GM12878 (cell line): ENCODE measurements around the gene A1BG. TPM values are rescaled to one million over a fixed set of nuclear protein-coding genes. Genes with fewer than 3 reads are reported as not detected.

Experiments used
- ATAC-seq: fragments of 200-7000 bp; cut with Tn5 transposase; 3 replicates; pipeline ENCODE4 v1.9.1; 2020; ENCODE audit warnings: mild to moderate bottlenecking, moderate library complexity
- BruUV-seq: library from RNA; stranded (reverse); fragments of 400-500 nt; replicated peaks from 2 replicates; lab custom pipeline; 2021; lab: Mats Ljungman, UMichigan
- CTCF ChIA-PET: fragments of 300-600 bp; sonication (Branson Sonifier 250); formaldehyde crosslinking; extraction: SDS; loops from one replicate; lab custom pipeline; 2021; ENCODE audit warnings: inconsistent platforms; lab: Yijun Ruan, JAX
- POLR2A ChIA-PET: fragments of 350-600 bp; formaldehyde crosslinking; extraction: SDS; loops from one replicate; lab custom pipeline; 2021; ENCODE audit warnings: inconsistent platforms; lab: Charles Lee
- RAD21 ChIA-PET: fragments of 300-600 bp; sonication (Branson Sonifier 250); formaldehyde crosslinking; loops from one replicate; lab custom pipeline; 2023; ENCODE audit warnings: antibody characterized with exemption; ENCODE audit not compliant: unreplicated experiment; lab: Charles Lee
- SMC1A ChIA-PET: fragments of 300-600 bp; sonication (Branson Sonifier 250); formaldehyde crosslinking; loops from one replicate; lab custom pipeline; 2023; ENCODE audit not compliant: unreplicated experiment, uncharacterized antibody; lab: Charles Lee
- DNase-seq: peaks from one replicate; pipeline ENCODE4 v3.0.0-alpha.2; 2011; ENCODE audit warnings: low read depth, low spot score
- FAIRE-seq: peaks from 3 replicates; lab custom pipeline; 2011; peaks lifted over from hg19 to GRCh38; lab: Jason Lieb, UNC
- H2AFZ ChIP-seq: 2 replicates; pipeline ENCODE4 v1.6.0; 2011; ENCODE audit warnings: low read depth, low read length, control low read depth; ENCODE audit not compliant: control insufficient read depth
- H3K27ac ChIP-seq: 2 replicates; pipeline ENCODE4 v1.5.1; 2011; ENCODE audit warnings: control low read depth; ENCODE audit not compliant: control insufficient read depth, insufficient read depth
- H3K27me3 ChIP-seq, 2 experiments: replicated peaks in 1 of 2; 2 replicates each; pipeline versions ENCODE4 v1.6.0 to v1.6.1; 2011; ENCODE audit warnings: low read length in 1 of 2; ENCODE audit not compliant: control insufficient read depth in 2 of 2, insufficient read depth in 2 of 2
- H3K36me3 ChIP-seq, 2 experiments: 2 replicates each; pipeline ENCODE4 v1.5.1; 2011; ENCODE audit warnings: low read length in 1 of 2; ENCODE audit not compliant: control insufficient read depth in 2 of 2, insufficient read depth in 2 of 2
- H3K4me1 ChIP-seq: 2 replicates; pipeline ENCODE4 v1.6.1; 2011; ENCODE audit warnings: mild to moderate bottlenecking, low read length, moderate library complexity, mixed read lengths; ENCODE audit not compliant: control insufficient read depth, insufficient read depth
- H3K4me2 ChIP-seq: 2 replicates; pipeline ENCODE4 v1.6.0; 2011; ENCODE audit warnings: control low read depth; ENCODE audit not compliant: control insufficient read depth, insufficient read depth
- H3K4me3 ChIP-seq: fragments of 200-600 bp; sonication (generic); 2 replicates; pipeline ENCODE4 v1.5.1; 2016
- H3K79me2 ChIP-seq: 2 replicates; pipeline ENCODE4 v1.6.0; 2011; ENCODE audit warnings: low read length; ENCODE audit not compliant: control insufficient read depth, insufficient read depth
- H3K9ac ChIP-seq: 2 replicates; pipeline ENCODE4 v1.8.0; 2011; ENCODE audit warnings: low read length, control low read depth, mixed read lengths; ENCODE audit not compliant: control insufficient read depth, insufficient read depth
- H3K9me3 ChIP-seq: replicated peaks from 3 replicates; pipeline ENCODE4 v1.5.1; 2011; ENCODE audit warnings: mild to moderate bottlenecking, low read length; ENCODE audit not compliant: control insufficient read depth, insufficient read depth
- H4K20me1 ChIP-seq: 2 replicates; pipeline ENCODE4 v1.6.0; 2011; ENCODE audit not compliant: control insufficient read depth, insufficient read depth
- BRCA1 ChIP-seq: IDR thresholded peaks from 2 replicates; pipeline ENCODE4 v1.6.1; 2011; ENCODE audit warnings: low read depth, low read length, improper control_type of control experiment
- DPF2 ChIP-seq: fragments of 450-650 bp; IDR thresholded peaks from 2 replicates; pipeline ENCODE4 v1.6.1; 2017; ENCODE audit warnings: mild to moderate bottlenecking
- NR2F1 ChIP-seq: fragments of 450-650 bp; conservative IDR thresholded peaks from 2 replicates; pipeline ENCODE4 v1.6.1; 2017; ENCODE audit warnings: mild to moderate bottlenecking
- POLR2A ChIP-seq: IDR thresholded peaks from 2 replicates; pipeline ENCODE4 v1.6.1; 2011; ENCODE audit warnings: low read depth, mild to moderate bottlenecking, low read length
- POLR2AphosphoS5 ChIP-seq: IDR thresholded peaks from 2 replicates; pipeline ENCODE4 v1.6.1; 2011; ENCODE audit warnings: mild to moderate bottlenecking, low read length, inconsistent platforms
- RELA ChIP-seq: fragments of 450-650 bp; IDR thresholded peaks from 2 replicates; pipeline ENCODE4 v1.8.0; 2014; ENCODE audit warnings: borderline replicate concordance; ENCODE audit not compliant: partially characterized antibody
- RELB ChIP-seq: fragments of 450-650 bp; IDR thresholded peaks from 2 replicates; pipeline ENCODE4 v1.6.1; 2017; ENCODE audit warnings: low read depth, mild to moderate bottlenecking, moderate library complexity
- TAF1 ChIP-seq: IDR thresholded peaks from 2 replicates; pipeline ENCODE4 v1.6.1; 2011; ENCODE audit warnings: mild to moderate bottlenecking, low read depth, low read length, borderline replicate concordance
- WGBS: methylation state at CpG from one replicate; pipeline ENCODE4 v1.1.6; 2016; ENCODE audit warnings: low lambda C conversion rate; ENCODE audit not compliant: insufficient replicate concordance, insufficient coverage; ENCODE audit errors: missing lambda C conversion rate; 5-methylcytosine and 5-hydroxymethylcytosine counted together
- in situ Hi-C: fragments of 300-500 bp; cut with MboI; formaldehyde crosslinking; loops from 9 replicates; pipeline ENCODE4 v1.14.3; 2018; ENCODE audit warnings: mixed read lengths
- intact Hi-C: fragments of 100-400 bp; cut with micrococcal nuclease; formaldehyde crosslinking; loops from one replicate; pipeline ENCODE4 v1.14.2; 2022; ENCODE audit not compliant: unreplicated experiment
- polyA plus RNA-seq, 11 experiments: library from polyadenylated mRNA; depleted of rRNA in 4 of 11; unstranded in 6 of 11; stranded (reverse) in 5 of 11; fragments of >200 nt; fragmentation: Nextera tagmentation in 4 of 11; fragmentation: Illumina TruSeq in 1 of 11; extraction: Ambion mirVana in 4 of 11; extraction: Trizol in 1 of 11; gene quantifications; 1 replicate in 1 of 11; 2 replicates in 10 of 11; pipeline versions ENCODE4 v1.2.1 to v1.2.3, GENCODE V29; 2011 to 2016; ENCODE audit warnings: inconsistent platforms in 2 of 11, missing spikeins in 2 of 11, low read depth in 1 of 11
- total RNA-seq, 4 experiments: library from RNA; depleted of rRNA in 3 of 4; stranded (reverse); fragments of >200 nt in 3 of 4; fragmentation: Illumina TruSeq in 1 of 4; extraction: Trizol in 1 of 4; gene quantifications; 2 replicates each; pipeline versions ENCODE4 v1.2.1 to v1.2.3, GENCODE V29; 2013 to 2021

The A1BG gene
- total and polyA plus RNA-seq, 10 of the 15 experiments (the other 5 are each of a cell fraction or from before 2014, with no cell fraction given) = 0.34 to 29.6 (median 11.8) TPM

DNA sequence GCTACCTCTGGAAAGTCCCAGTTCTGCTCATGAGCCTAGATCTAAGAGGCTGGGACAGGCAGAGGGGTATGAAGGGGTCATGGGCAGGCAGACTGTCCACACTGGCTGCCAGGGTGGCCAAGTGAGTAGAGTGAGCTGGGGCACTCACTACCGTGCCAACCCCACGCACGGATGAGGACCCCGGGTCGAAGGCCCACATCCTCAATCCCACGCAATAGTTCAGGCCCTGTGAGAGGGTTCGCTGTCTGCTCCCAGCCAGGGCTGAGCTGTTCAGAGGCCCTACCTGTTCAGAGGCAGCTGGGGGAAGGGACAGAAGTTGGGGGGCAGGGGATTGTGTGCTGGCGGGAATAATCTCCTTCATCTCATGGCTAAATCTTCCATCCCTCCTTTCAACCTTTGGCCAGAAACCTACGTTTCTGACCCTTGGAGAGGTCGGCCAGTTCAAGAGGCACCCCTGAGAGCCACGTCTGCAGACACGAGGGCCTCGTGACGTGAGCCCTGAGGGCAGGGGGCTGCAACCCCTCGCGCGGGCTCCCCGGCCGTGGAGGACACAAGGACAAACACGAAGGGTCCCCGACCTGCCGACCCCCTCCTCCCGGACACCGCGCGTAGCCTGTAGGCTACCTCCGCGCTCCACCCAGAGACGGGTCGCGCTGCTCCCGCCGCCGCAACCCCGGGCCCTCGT, 32.7 kb upstream of the A1BG start:
- Histone ChIP-seq H3K27me3 (no peaks in the 10 kb centered on the region), H4K20me1 (no peaks in the 10 kb centered on the region), H3K36me3 (peaks cover 0 to 14% of the 10 kb centered on the region in 2 experiments), H3K27ac (peak overlapping the region; percentile 97), H3K9ac (peak overlapping the region; percentile 96), H3K4me1 (peaks cover 15% of the 10 kb centered on the region), H3K79me2 (peaks cover 44% of the 10 kb centered on the region), H3K9me3 (no peaks in the 10 kb centered on the region), H2AFZ (peak overlapping the region; percentile 68), H3K4me3 (peak overlapping the region; percentile 79), H3K4me2 (peak overlapping the region; percentile 85)
- BruUV-seq = no TSS peak
- intact Hi-C loops (no loop called here), in situ Hi-C loops (no loop called here)
- POLR2A ChIA-PET = interaction anchor here (0.6 to 1.5 kb wide), 5 partner anchors 8 to 490 kb away, joined by 3 to 4 read pairs (median 4); no protein-coding TSS in a partner anchor
- TF ChIP-seq TAF1 = no peak; the same call in 1 of the 2 replicates
- TF ChIP-seq RELA = peak; percentile 15
- no peak for TF ChIP-seq BRCA1
- TF ChIP-seq NR2F1 = 0 out of 2 replicates have a peak, but pooled peaks have one; percentile 22
- peak; percentile 44 for TF ChIP-seq RELB
- TF ChIP-seq POLR2AphosphoS5 = peak; percentile 53; the same call in 1 of the 2 replicates
- 0 out of 2 replicates have a peak, but pooled peaks have one; percentile 13 for TF ChIP-seq DPF2
- TF ChIP-seq POLR2A = peak; percentile 61
- RAD21 ChIA-PET = interaction anchor here (1.0 kb wide), 1 partner anchor 24 kb away, joined by 3 read pairs; no protein-coding TSS in a partner anchor
- FAIRE-seq (no peak), ATAC-seq (peak; percentile 21), DNase-seq (no peak)
- 2% methylated on average over 36 of the region's 36 CpGs for WGBS
- CTCF ChIA-PET = interaction anchor here (1.5 kb wide), 1 partner anchor 134 kb away, joined by 5 read pairs; the partner anchor contains the start of gene ZBTB45
- SMC1A ChIA-PET = interaction anchor here (1.5 kb wide), 1 partner anchor 22 kb away, joined by 3 read pairs; no protein-coding TSS in a partner anchor
